Stimulated activated CD4-positive, alpha-beta T cell treated with anti-CD3 and anti-CD28 coated beads, Interleukin-4, amount 100 ng/mL, for 4 hours (primary cell): ENCODE results near the gene LIPM.

Experiments used
- DNase-seq, 2 experiments: peaks; one replicate each; pipeline ENCODE4 v3.0.0-alpha.2; 2020

The LIPM gene

GRCh38 chr10:88802523-88803285 lies at the start of gene LIPM:
Gene LIPM (plus strand): TSS chr10:88802730. CDS start chr10:88802897, 167 bp downstream.
- DNase-seq = no peak

- DNase-seq = no peak
Measured at GRCh38 chr10:88754287-88754686, 48.2 kb upstream of the LIPM start.

GRCh38 chr10:88755753-88756152 lies 46.8 kb upstream of the LIPM start:
- no peak for DNase-seq

GRCh38 chr10:88756660-88757059 lies 45.9 kb upstream of the LIPM start:
- no peak for DNase-seq

- no peak for DNase-seq
Measured at GRCh38 chr10:88759366-88760101, 43.0 kb upstream of the LIPM start, which contains the start of gene LIPN. Gene LIPN (plus strand): TSS chr10:88760020. CDS start chr10:88761406, 1,386 bp downstream.

- no peak for DNase-seq
Measured at GRCh38 chr10:88762906-88763305, 39.6 kb upstream of the LIPM start.

GRCh38 chr10:88763441-88763840 lies 39.1 kb upstream of the LIPM start:
- no peak for DNase-seq

- DNase-seq = no peak
Measured at GRCh38 chr10:88764110-88764509, 38.4 kb upstream of the LIPM start.

- no peak for DNase-seq
Measured at GRCh38 chr10:88765816-88766215, 36.7 kb upstream of the LIPM start.

GRCh38 chr10:88769384-88769783 lies 33.1 kb upstream of the LIPM start:
- no peak for DNase-seq

GRCh38 chr10:88781206-88781605 lies 21.3 kb upstream of the LIPM start:
- DNase-seq = no peak

GRCh38 chr10:88782222-88782621 lies 20.3 kb upstream of the LIPM start:
- no peak for DNase-seq

- DNase-seq = no peak
Measured at GRCh38 chr10:88783724-88784123, 18.8 kb upstream of the LIPM start.

- no peak for DNase-seq
Measured at GRCh38 chr10:88786032-88786770, 16.3 kb upstream of the LIPM start.

- DNase-seq = no peak
Measured at GRCh38 chr10:88787463-88787862, 15.1 kb upstream of the LIPM start.

- DNase-seq = no peak
Measured at GRCh38 chr10:88788924-88789323, 13.6 kb upstream of the LIPM start.

GRCh38 chr10:88791924-88792323 lies 10.6 kb upstream of the LIPM start:
- DNase-seq = no peak

- no peak for DNase-seq
Measured at GRCh38 chr10:88792661-88793060, 9.9 kb upstream of the LIPM start.

GRCh38 chr10:88793712-88794299 lies 8.7 kb upstream of the LIPM start:
- DNase-seq = no peak

- no peak for DNase-seq
Measured at GRCh38 chr10:88794731-88795130, 7.8 kb upstream of the LIPM start.

- no peak for DNase-seq
Measured at GRCh38 chr10:88800152-88801125, 2.1 kb upstream of the LIPM start.

- DNase-seq = no peak
Measured at GRCh38 chr10:88803641-88804040, 1.1 kb downstream of the LIPM start.
